Measurements from ENCODE around the gene UBE2C. TPM values are rescaled to one million over a fixed set of nuclear protein-coding genes. Genes with fewer than 3 reads are reported as not detected.

The UBE2C gene
- total RNA-seq, 1 experiment from 2014 or later: 268 TPM

DNA sequence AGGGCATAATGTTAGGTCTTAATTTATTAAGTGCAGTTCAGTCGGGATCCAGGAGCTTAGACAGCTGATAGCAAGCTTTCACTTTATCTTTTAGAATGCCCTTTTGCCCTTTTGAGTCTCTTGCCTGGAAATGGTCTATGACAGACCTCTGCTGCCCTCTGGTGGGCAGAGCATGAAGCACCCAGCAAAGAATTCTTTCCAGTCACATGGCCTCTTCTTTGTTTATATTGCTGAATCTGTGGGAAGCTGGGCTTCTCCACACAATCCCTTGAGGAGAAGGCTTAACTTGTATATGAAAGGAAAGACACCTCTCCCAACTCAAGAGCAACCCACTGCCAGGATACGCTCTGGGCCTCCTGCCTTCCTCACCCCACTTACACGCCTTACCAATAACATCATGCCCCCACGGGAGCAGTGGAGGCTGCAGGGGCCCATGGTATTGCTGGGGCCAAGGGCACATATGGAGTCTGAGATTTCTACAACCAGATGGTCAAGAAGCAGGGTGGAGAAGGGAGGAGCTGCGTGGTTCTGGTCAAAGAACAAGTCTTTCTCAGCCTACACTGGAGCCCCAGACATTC, 41.2 kb upstream of the UBE2C start:
- Histone ChIP-seq H3K23me2 (ENCODE audit: insufficient read length, low read depth, low read length, poor library complexity, severe bottlenecking) (no peaks in the 10 kb centered on the region), H3K79me2 (ENCODE audit: insufficient read depth, low read length) (no peaks in the 10 kb centered on the region), H3K9ac (ENCODE audit: extremely low read depth, insufficient read length, low read length) (peak overlapping the region; percentile 25), H2BK20ac (ENCODE audit: low read depth, low read length, poor library complexity, severe bottlenecking) (no peak overlapping the region), H2AFZ (ENCODE audit: low read length) (peak overlapping the region; percentile 53), H3K9me3 (ENCODE audit: control insufficient read depth, low read depth, low read length) (no peaks in the 10 kb centered on the region), H3K18ac (ENCODE audit: insufficient read length, low read depth, low read length) (peak overlapping the region; percentile 22), H3K4ac (ENCODE audit: low read depth, low read length) (no peak overlapping the region; the same call in 1 of the 2 replicates), H3K56ac (ENCODE audit: insufficient read length, low read depth, low read length) (no peak overlapping the region), H4K20me1 (ENCODE audit: control insufficient read depth, insufficient read depth, insufficient read length) (no peaks in the 10 kb centered on the region), H3K27me3 (ENCODE audit: insufficient read depth, low read length) (no peaks in the 10 kb centered on the region), H3K27ac (ENCODE audit: insufficient read length, low read depth, low read length) (no peak overlapping the region), H4K5ac (ENCODE audit: insufficient read length, low read depth, low read length) (peak overlapping the region; percentile 77), H2BK15ac (ENCODE audit: low read depth, low read length) (0 out of 2 replicates have a peak overlapping the region, but pooled peaks have one; percentile 13), H2AK5ac (ENCODE audit: insufficient read length, low read length) (no peak overlapping the region), H3K4me1 (ENCODE audit: insufficient read depth, low read length) (peaks cover 2% of the 10 kb centered on the region; the same call in 1 of the 2 replicates), H2BK5ac (ENCODE audit: insufficient read length, low read length) (no peak overlapping the region), H3T11ph (ENCODE audit: low read length) (no peak overlapping the region), H4K8ac (replicated peaks; ENCODE audit: insufficient read length, low read depth, low read length) (no peak overlapping the region), H3K79me1 (ENCODE audit: insufficient read depth, low read depth, low read length, poor library complexity, severe bottlenecking) (no peaks in the 10 kb centered on the region), H3K4me2 (ENCODE audit: insufficient read depth, insufficient read length, low read length) (no peak overlapping the region), H2BK120ac (ENCODE audit: low read depth, low read length, poor library complexity, severe bottlenecking) (no peak overlapping the region), H3K14ac (ENCODE audit: insufficient read depth, low read length) (peak overlapping the region; percentile 16; the same call in 1 of the 2 replicates), H3K23ac (ENCODE audit: insufficient read length, low read depth, low read length) (no peak overlapping the region), H2BK12ac (ENCODE audit: insufficient read length, low read depth, low read length) (no peak overlapping the region), H4K91ac (ENCODE audit: insufficient read length, low read depth, low read length) (peak overlapping the region; percentile 16)
- Mint-ChIP-seq H3K27ac (peak overlapping the region in 2 of 3 experiments; percentile 71 to 86; a peak in 2 of 7 replicates), H3K36me3 (ENCODE audit: insufficient read depth in 1 of 3, low read depth in 3 of 3) (no peaks in the 10 kb centered on the region; a peak in 1 of 7 replicates), H3K27me3 (ENCODE audit: low read depth) (peaks cover 1% of the 10 kb centered on the region), H3K4me3 (no peak overlapping the region), H3K4me1 (peaks cover 13 to 15% of the 10 kb centered on the region in 2 experiments), H3K9me3 (no peaks in the 10 kb centered on the region; a peak in 1 of 5 replicates)
- WGBS (ENCODE audit: extremely low coverage, insufficient read length, low lambda C conversion rate): no CpG with 5 or more reads among the region's 5 CpGs
- TF ChIP-seq, protein P1, sequence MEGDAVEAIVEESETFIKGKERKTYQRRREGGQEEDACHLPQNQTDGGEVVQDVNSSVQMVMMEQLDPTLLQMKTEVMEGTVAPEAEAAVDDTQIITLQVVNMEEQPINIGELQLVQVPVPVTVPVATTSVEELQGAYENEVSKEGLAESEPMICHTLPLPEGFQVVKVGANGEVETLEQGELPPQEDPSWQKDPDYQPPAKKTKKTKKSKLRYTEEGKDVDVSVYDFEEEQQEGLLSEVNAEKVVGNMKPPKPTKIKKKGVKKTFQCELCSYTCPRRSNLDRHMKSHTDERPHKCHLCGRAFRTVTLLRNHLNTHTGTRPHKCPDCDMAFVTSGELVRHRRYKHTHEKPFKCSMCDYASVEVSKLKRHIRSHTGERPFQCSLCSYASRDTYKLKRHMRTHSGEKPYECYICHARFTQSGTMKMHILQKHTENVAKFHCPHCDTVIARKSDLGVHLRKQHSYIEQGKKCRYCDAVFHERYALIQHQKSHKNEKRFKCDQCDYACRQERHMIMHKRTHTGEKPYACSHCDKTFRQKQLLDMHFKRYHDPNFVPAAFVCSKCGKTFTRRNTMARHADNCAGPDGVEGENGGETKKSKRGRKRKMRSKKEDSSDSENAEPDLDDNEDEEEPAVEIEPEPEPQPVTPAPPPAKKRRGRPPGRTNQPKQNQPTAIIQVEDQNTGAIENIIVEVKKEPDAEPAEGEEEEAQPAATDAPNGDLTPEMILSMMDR (conservative IDR thresholded peaks at IDR 0.05): peak; percentile 98
- DNase-seq: peak; percentile 88
